GM18909 (cell line): Measurements from ENCODE around the gene CD96.
"Not testable (repeated sequence)": the region's sequence is repeated elsewhere in the genome, so short reads cannot be mapped to it uniquely, and the experiment has no call there.

Source experiments
- ATAC-seq: cut with Tn5 transposase; IDR thresholded peaks from one replicate; pipeline ENCODE4 v1.9.1; 2021; ENCODE audit warnings: mild to moderate bottlenecking; ENCODE audit not compliant: unreplicated experiment, poor library complexity

The CD96 gene

GRCh38 chr3:111548756-111549155, 6.8 kb downstream of the CD96 start:
- no peak for ATAC-seq

- ATAC-seq, result not testable (repeated sequence)
Observed at GRCh38 chr3:111561902-111562301, 19.9 kb downstream of the CD96 start.

GRCh38 chr3:111566844-111567243, 24.8 kb downstream of the CD96 start:
- ATAC-seq, result no peak

- no peak for ATAC-seq
Observed at GRCh38 chr3:111568355-111568754, 26.4 kb downstream of the CD96 start.

- no peak for ATAC-seq
Observed at GRCh38 chr3:111568911-111569310, 26.9 kb downstream of the CD96 start.

GRCh38 chr3:111570404-111571030, 28.5 kb downstream of the CD96 start:
- ATAC-seq, result no peak

- ATAC-seq, result no peak
Observed at GRCh38 chr3:111571282-111571681, 29.3 kb downstream of the CD96 start.

- ATAC-seq, result no peak
Observed at GRCh38 chr3:111571907-111572460, 30.0 kb downstream of the CD96 start.

GRCh38 chr3:111577113-111577512, 35.1 kb downstream of the CD96 start:
- ATAC-seq, result no peak

- peak; percentile 97 for ATAC-seq
Observed at GRCh38 chr3:111577798-111578685, 36.0 kb downstream of the CD96 start.

GRCh38 chr3:111578867-111579266, 36.9 kb downstream of the CD96 start:
- no peak for ATAC-seq

- ATAC-seq, result no peak
Observed at GRCh38 chr3:111579495-111579894, 37.5 kb downstream of the CD96 start.

- no peak for ATAC-seq
Observed at GRCh38 chr3:111581403-111582119, 39.6 kb downstream of the CD96 start.

GRCh38 chr3:111582120-111582474, 40.1 kb downstream of the CD96 start:
- no peak for ATAC-seq

- no peak for ATAC-seq
Observed at GRCh38 chr3:111584744-111585143, 42.7 kb downstream of the CD96 start.

GRCh38 chr3:111585217-111585616, 43.2 kb downstream of the CD96 start:
- ATAC-seq, result no peak

GRCh38 chr3:111588527-111588926, 46.5 kb downstream of the CD96 start:
- no peak for ATAC-seq

GRCh38 chr3:111589303-111590142, 47.5 kb downstream of the CD96 start:
- ATAC-seq, result no peak

- ATAC-seq, result peak; percentile 29
Observed at GRCh38 chr3:111590143-111590491, 48.1 kb downstream of the CD96 start.

- ATAC-seq, result no peak
Observed at GRCh38 chr3:111591555-111591954, 49.6 kb downstream of the CD96 start.
